Measurements from ENCODE around the gene PJVK. TPM values are rescaled to one million over a fixed set of nuclear protein-coding genes. Genes with fewer than 3 reads are reported as not detected.

The PJVK gene
- total RNA-seq, 6 experiments from 2014 or later: 0.43 to 1.0 (median 0.69) TPM

GRCh38 chr2:178436662-178437061, 14.5 kb upstream of the PJVK start:
- no peak for DNase-seq
- TF ChIP-seq CTCF (IDR thresholded peaks at IDR 0.05): no peak
- H3K9me3 Mint-ChIP-seq: no peaks in the 10 kb centered on the region
- H3K27me3 Mint-ChIP-seq (ENCODE audit: insufficient read depth): no peaks in the 10 kb centered on the region
- no peak overlapping the region for H3K27ac Mint-ChIP-seq
- H3K4me1 Mint-ChIP-seq (ENCODE audit: low read depth): no peaks in the 10 kb centered on the region
- H3K4me3 Mint-ChIP-seq: no peak overlapping the region
- H3K36me3 Mint-ChIP-seq (ENCODE audit: low read depth): peaks cover 30% of the 10 kb centered on the region

- no peak for TF ChIP-seq CTCF (IDR thresholded peaks at IDR 0.05)
- no peak overlapping the region for H3K27ac Mint-ChIP-seq
- no peaks in the 10 kb centered on the region for H3K27me3 Mint-ChIP-seq (ENCODE audit: insufficient read depth)
- no peaks in the 10 kb centered on the region for H3K4me1 Mint-ChIP-seq (ENCODE audit: low read depth)
- no peaks in the 10 kb centered on the region for H3K9me3 Mint-ChIP-seq
- peaks cover 30% of the 10 kb centered on the region for H3K36me3 Mint-ChIP-seq (ENCODE audit: low read depth)
- no peak for DNase-seq
- no peak overlapping the region for H3K4me3 Mint-ChIP-seq
These were observed 9.8 kb upstream of the PJVK start for GRCh38 chr2:178441426-178441825.

- peak overlapping the region; percentile 88 for H3K4me3 Mint-ChIP-seq
- peaks cover 34% of the 10 kb centered on the region for H3K4me1 Mint-ChIP-seq (ENCODE audit: low read depth)
- no peak for DNase-seq
- no peak for TF ChIP-seq CTCF (IDR thresholded peaks at IDR 0.05)
- H3K36me3 Mint-ChIP-seq (ENCODE audit: low read depth): peaks cover 22% of the 10 kb centered on the region
- H3K27ac Mint-ChIP-seq: peak overlapping the region; percentile 65
- no peaks in the 10 kb centered on the region for H3K9me3 Mint-ChIP-seq
- no peaks in the 10 kb centered on the region for H3K27me3 Mint-ChIP-seq (ENCODE audit: insufficient read depth)
These were observed 2.1 kb upstream of the PJVK start for GRCh38 chr2:178448968-178449661.

GRCh38 chr2:178449700-178450523, 1.3 kb upstream of the PJVK start:
- Mint-ChIP-seq H3K4me3 (peak overlapping the region; percentile 88), H3K36me3 (ENCODE audit: low read depth) (peaks cover 21% of the 10 kb centered on the region), H3K4me1 (ENCODE audit: low read depth) (peaks cover 34% of the 10 kb centered on the region), H3K27ac (peak overlapping the region; percentile 81), H3K27me3 (ENCODE audit: insufficient read depth) (no peaks in the 10 kb centered on the region), H3K9me3 (no peaks in the 10 kb centered on the region)
- TF ChIP-seq CTCF (IDR thresholded peaks at IDR 0.05): no peak
- DNase-seq: no peak

- Mint-ChIP-seq H3K27me3 (ENCODE audit: insufficient read depth) (no peaks in the 10 kb centered on the region), H3K9me3 (no peaks in the 10 kb centered on the region), H3K4me3 (peak overlapping the region; percentile 88), H3K4me1 (ENCODE audit: low read depth) (peaks cover 34% of the 10 kb centered on the region), H3K36me3 (ENCODE audit: low read depth) (peaks cover 16% of the 10 kb centered on the region), H3K27ac (peak overlapping the region; percentile 81)
- TF ChIP-seq CTCF (IDR thresholded peaks at IDR 0.05): no peak
- peak; percentile 10 for DNase-seq
These were observed 729 bp upstream of the PJVK start for GRCh38 chr2:178450524-178450773.

Data from HFFc6 (cell line).